HG02938 (cell line): ENCODE results near the gene B4GALT5.
A peak's percentile ranks its signal among the peaks of the same experiment; 100 is the strongest.
"Not testable (repeated sequence)": the region's sequence is repeated elsewhere in the genome, so short reads cannot be mapped to it uniquely, and the experiment has no call there.

Experiments used
- ATAC-seq: cut with Tn5 transposase; IDR thresholded peaks from one replicate; pipeline ENCODE4 v1.9.1; 2021; ENCODE audit warnings: mild to moderate bottlenecking, moderate library complexity; ENCODE audit not compliant: unreplicated experiment

Gene B4GALT5

DNA sequence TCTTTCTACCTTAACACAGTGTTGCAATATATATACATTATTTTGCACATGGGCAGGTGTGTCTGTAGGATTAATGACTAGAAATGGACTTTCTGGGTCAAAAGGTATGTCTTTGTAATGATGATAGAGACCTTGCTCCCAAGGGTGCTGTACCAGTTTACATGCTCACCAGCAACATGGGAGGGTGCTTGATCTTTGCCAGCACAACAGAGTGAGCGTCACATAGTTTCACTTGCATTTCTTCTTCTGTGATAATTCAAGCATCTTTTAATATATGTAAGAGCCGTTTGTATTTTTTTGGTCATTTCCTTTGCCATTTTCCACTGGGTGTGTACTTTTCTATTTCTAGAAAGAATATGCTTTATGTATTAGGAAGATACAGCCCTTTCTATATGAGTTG is 23.6 kb upstream of the B4GALT5 start:
- ATAC-seq = no peak

DNA sequence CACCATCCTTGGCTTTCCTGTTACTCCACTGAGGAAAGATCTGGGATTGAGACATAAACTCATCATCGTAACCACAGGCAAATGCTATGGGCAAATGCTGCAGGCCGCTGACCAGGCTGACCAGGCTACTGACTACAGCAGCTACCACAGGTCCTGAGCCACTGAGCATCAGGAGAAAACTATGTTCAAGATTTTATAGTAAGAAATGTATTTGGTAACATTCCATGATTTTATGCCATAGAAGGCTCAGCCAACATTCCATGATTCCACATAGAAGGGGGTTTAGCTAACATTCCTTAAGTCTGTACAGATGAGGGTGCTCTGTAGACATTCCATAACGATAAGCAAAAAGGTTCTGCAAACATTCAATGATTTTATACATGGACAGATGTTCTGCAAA is 16.1 kb upstream of the B4GALT5 start:
- ATAC-seq = no peak

DNA sequence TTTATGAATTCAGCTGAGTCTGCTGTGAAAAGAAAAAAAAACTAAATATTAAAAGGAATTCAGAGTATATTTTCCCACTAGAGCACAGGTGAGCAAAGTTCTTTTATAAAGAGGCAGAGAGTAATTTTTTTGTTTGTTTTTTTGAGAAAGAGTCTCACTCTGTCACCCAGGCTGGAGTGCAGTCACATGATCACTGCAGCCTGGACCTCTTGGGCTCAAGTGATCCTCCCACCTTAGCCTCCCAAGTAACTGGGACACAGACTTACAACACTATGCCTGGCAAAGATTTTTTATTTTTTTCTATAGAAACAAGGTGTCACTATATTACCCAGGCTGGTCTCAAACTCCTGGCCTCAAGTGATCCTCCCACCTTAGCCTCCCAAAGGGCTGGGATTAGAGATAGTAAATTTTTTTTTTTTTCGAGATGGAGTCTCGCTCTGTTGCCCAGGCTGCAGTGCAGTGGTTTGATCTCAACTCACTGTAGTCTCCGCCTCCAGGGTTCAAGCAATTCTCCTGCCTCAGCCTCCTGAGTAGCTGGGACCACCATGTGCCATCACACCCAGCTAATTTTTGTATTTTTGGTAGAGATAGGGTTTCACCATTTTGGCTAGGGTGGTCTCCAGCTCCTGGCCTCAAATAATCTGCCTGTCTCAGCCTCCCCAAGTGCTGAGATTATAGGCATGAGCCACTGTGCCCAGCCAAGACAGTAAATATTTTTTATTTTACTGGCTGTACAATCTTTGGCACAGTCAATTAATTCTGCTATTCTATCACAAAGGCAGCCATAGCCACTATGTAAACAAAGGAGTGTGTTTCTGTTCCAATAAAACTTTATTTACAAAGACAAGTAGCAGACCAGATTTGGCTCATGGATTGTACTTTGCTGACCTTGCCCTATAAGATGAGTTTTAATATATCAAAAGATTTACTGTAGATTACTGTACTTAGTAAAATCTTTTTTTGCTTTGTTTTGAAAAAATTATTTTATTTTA is 14.5 kb upstream of the B4GALT5 start:
- no peak for ATAC-seq

DNA sequence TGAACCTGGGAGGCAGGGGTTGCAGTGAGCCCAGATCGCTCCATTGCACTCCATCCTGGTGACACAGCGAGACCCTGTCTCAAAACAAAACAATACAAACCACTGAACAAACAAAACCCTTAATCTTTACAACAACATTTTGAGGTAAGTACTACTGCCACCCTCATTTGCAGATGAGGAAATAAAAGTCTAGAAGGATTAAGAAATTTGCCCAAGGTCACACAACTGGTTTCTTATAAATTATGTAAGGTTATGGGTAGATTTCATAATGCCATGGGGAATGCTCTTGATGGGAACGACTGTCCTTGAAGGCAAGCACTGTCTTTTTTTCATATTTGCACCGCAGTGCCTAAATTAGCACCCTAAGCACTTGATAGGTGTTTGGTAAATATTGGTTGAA is 13.8 kb upstream of the B4GALT5 start:
- ATAC-seq = no peak

- ATAC-seq = no peak
Measured at GRCh38 chr20:49725694-49726093, 12.0 kb upstream of the B4GALT5 start.

- not testable (repeated sequence) for ATAC-seq
Measured at GRCh38 chr20:49725224-49725606, 11.5 kb upstream of the B4GALT5 start.

- no peak for ATAC-seq
Measured at GRCh38 chr20:49724408-49725223, 10.9 kb upstream of the B4GALT5 start.

DNA sequence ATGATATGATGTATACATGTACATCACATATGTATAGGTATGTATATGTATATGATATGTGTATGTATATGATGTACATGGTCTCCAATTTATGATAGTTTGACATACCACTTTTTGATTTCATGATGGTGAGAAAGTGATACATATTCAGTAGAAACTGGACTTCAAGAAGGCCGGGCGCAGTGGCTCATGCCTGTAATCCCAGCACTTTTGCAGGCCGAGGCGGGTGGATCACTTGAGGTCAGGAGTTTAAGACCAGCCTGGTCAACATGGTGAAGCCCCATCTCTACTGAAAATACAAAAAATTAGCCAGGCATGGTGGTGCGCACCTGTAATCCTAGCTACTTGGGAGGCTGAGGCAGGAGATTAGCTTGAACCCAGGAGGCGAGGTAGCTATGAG is 10.1 kb upstream of the B4GALT5 start:
- ATAC-seq = not testable (repeated sequence)

DNA sequence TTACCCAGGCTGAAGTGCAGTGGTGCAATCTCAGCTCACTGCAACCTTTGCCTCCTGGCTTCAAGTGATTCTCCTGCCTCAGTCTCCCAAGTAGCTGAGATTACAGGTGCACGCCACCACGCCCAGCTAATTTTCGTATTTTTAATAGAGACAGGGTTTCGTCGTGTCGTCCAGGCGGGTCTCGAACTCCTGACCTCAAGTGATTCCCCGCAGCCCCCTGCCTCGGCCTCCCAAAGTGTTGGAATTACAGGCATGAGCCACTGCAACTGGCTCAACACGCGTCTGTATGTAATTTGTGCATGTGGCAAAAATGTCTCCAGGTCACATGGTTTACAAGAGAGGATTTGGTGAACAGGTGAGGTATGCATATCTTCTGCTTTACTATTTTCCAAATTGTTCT is 7.6 kb upstream of the B4GALT5 start:
- ATAC-seq = not testable (repeated sequence)

DNA sequence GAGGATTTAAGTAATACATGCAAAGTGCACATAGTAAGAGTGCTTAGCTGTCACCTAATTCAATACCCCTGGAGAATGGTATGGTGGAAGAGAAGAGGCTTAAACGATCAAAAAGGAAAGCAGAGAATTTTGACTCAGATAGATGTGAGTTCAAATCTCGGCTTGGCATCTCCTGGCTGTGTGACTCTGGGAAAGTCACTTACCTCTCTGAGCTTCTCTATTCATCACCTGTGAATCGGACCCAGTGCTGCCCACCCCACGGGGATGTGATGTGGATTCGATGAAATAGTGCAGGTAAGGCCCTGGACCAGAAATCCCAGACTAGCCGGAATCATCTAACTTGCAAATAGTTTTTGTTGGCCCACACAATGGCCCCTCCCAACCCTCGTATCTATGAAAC is 1.8 kb upstream of the B4GALT5 start:
- ATAC-seq = no peak

DNA sequence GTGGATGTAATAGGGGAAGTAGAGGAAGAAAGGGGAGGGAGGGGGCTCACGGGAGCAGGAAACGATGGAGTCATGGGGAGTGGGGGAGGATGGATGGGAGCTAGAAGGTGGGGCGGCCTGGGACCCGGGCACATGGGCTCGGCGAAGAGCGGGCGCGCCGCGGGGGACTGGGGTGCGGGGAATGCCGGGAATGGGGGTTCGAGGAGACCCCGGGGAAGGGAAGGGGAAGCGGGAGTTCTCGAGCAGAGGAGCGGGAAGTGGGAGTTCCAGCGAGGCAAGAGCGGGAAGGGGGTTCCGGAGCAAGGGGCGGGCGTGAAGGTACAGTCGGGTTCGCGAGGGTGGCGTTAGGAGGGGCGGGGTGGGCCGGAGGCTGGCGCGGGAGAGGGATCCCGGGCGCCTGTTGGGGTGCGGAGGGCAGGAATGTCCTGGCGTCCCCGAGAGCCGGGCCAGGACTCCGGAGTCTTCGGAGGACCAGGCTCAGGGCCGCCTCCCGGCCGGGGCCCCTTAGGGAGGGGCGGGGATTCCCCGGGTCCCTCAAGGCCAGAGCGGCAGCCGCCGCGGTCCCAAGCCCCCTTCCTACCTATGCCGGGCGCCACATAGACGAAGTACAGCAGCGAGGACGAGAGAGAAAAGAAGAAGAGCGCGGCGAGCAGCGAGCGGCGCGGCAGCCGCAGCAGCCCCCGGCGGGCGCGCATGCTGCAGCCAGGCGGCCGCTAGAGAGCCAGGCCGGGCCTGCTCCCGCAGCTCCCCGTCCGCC is 504 bp downstream of the B4GALT5 start:
- peak; percentile 44 for ATAC-seq

- ATAC-seq = no peak
Measured at GRCh38 chr20:49712646-49712995, 1.1 kb downstream of the B4GALT5 start.

DNA sequence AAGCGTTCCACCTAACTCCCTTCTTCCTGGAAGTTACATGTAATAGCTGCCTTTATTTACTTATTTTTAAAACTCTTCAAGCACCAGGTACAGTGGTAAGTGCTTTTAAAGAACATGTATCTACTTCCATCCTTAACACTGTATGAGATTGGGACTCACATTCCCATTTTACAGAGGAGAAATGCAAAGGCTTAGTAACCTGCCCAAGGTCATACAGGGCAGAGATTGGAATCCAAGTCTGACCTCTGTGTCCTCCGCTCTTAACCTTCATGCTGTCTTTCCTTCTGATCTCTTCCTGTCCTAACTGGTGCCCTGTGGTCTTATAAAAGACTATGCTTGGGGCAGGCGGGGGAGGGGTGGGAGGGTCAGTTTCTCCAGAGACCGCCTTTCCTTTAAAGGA is 1.6 kb downstream of the B4GALT5 start:
- ATAC-seq = no peak

- no peak for ATAC-seq
Measured at GRCh38 chr20:49711667-49711987, 2.1 kb downstream of the B4GALT5 start.

DNA sequence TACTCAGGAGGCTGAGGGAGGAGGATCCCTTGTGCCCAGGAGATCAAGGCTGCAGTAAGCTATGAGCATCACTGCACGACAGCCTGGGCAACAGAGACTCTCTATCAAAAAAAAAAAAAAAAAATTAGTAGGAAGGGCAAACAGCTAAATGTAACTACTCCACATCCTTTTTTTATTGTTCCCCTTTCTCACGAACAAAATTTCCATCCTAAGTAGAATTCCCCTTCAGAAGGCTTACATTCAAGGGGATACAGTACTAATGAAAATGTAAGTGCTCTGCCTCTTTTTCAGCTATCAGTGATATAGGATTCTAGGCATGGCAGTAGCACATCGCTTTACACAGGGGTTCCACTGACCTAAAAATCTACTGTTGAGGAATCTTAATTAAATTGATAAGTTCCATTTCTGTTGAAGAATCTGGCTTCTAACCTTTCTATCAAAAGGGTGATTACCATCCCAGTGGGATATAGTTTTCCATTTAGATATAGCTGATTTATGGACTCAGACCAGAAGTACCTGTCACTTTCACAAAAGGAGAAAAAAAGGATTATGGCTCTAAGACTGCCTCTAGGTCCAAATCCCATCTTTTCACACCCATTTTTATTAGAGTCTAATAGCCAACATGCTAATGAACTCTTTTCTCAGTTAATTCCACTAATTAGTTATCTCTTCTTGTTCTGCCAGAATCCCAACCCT is 2.6 kb downstream of the B4GALT5 start:
- ATAC-seq = no peak

DNA sequence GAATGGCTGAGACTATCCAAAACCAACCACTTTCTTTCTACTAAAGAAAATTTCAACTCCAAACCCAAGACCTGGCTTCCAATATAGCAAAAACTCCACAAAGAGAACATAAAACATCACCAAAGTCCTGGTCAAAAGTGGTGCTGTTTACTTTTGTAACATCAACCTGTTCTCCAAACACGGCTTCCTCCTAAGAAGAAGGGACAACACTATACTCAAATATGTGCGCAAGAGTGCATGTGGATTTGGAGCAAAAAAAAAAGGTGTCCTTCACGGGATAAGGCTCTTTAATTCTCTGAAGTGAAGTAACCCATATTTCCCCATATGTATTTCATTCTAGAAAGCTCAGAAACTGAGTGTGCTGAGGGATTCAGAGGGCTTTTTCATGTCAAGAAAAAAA is 6.6 kb downstream of the B4GALT5 start:
- no peak for ATAC-seq

GRCh38 chr20:49706630-49707091 is 7.0 kb downstream of the B4GALT5 start:
- no peak for ATAC-seq

DNA sequence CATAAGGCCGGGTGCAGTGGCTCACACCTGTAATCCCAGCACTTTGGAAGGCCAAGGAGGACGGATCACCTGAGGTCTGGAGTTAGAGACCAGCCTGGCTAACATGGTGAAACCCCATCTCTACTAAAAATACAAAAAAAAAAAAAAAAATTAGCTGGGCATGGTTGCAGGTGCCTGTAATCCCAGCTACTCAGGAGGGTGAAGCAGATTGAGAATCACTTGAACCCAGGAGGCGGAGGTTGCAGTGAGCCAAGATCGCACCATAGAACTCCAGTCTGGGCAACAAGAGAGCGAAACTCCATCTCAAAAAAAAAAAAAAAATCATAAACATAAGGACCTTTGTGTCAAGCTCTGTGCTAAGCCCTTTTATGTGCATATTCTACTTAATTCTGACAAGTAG is 7.8 kb downstream of the B4GALT5 start:
- ATAC-seq = not testable (repeated sequence)

DNA sequence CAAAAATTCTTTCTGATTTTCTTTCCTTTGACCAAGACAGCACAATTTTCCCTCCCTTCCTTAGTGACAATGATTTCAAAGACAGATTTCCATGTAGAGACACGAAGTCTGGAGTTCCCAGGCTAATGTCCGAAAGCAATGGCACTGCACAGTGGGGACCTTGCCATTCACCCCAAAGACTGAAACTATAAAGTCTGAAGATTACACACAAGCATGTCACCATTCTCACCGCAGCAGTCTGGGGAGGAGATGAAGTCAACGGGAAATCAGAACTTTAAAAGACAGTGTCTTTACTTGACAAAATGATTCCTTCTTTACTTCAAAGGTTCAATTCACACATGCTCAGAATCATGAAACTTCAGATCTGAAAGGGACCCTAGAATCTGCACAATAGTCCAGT is 8.3 kb downstream of the B4GALT5 start:
- ATAC-seq = no peak

DNA sequence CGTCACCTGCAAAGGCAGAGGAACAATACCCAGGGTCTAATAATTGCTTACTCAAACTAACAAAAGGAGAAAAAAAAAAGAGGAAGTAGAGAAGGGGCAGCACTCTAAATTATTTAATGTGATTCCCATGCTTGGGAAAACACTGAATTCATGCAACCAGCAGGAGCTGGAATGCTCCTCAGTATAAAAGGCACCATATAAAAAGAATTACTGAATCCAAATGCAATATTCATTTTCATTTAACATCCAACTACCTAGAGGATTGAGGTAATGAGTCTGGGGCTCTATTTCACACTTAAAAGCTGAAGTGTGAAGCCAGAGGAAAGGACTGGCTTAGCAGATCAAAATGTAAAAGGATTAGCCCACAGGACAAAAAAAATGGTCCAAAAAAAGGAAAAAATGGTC is 8.7 kb downstream of the B4GALT5 start:
- ATAC-seq = no peak

DNA sequence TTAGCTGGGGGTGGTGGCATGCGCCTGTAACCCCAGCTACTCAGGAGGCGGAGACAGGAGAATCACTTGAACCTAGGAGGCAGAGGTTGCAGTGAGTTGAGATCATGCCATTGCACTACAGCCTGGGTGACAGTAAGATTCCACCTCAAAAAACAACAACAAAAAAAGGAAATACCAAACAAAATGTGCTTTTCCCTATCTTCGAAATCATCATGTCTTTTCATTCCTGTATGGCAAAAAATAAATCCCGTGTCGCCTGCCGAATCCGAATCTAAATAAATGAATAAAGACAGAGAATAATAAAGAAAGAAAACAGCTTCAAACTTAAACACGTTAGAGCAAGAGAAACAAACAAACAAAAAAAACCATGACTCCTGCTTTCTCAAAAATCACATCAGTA is 11.8 kb downstream of the B4GALT5 start:
- no peak for ATAC-seq
